ENCODE data around the gene TMEM8B. TPM values are rescaled to one million over a fixed set of nuclear protein-coding genes. Genes with fewer than 3 reads are reported as not detected.

Gene TMEM8B
- total and polyA plus RNA-seq, 10 of the 15 experiments (the other 5 are each of a cell fraction or from before 2014, with no cell fraction given), result 0.19 to 7.6 (median 2.5) TPM

GRCh38 chr9:35814841-35815543, 14.0 kb upstream of the TMEM8B start, which contains the start of gene HINT2 (continued):
- TF ChIP-seq PBX3 (IDR thresholded peaks at IDR 0.05; ENCODE audit: insufficient replicate concordance, low read depth, low read length) (no peak), CREB1 (IDR thresholded peaks at IDR 0.05; ENCODE audit: low read depth) (no peak), STAT3 (IDR thresholded peaks at IDR 0.05; ENCODE audit: low read depth, low read length) (no peak), EP300 (IDR thresholded peaks at IDR 0.05; ENCODE audit: borderline replicate concordance in 1 of 2, control insufficient read depth in 1 of 2, low read depth in 2 of 2, low read length in 2 of 2) (no peak), SKIL (IDR thresholded peaks at IDR 0.05; ENCODE audit: low read depth, poor library complexity, severe bottlenecking) (peak; percentile 67), E2F8 (IDR thresholded peaks at IDR 0.05; ENCODE audit: low read depth, partially characterized antibody) (peak; percentile 70), IKZF1 (conservative IDR thresholded peaks at IDR 0.05) (peak; percentile 80), EZH2 (IDR thresholded peaks at IDR 0.05; ENCODE audit: borderline replicate concordance, control insufficient read depth, low read depth, low read length) (no peak), IRF4 (IDR thresholded peaks at IDR 0.05; ENCODE audit: low read depth, low read length) (no peak), HDAC2 (IDR thresholded peaks at IDR 0.05) (0 out of 2 replicates have a peak, but pooled peaks have one; percentile 9), WRNIP1 (IDR thresholded peaks at IDR 0.05; ENCODE audit: borderline replicate concordance, low read depth, low read length) (no peak), DPF2 (IDR thresholded peaks at IDR 0.05) (peak; percentile 30), TAF1 (IDR thresholded peaks at IDR 0.05; ENCODE audit: borderline replicate concordance, low read depth, low read length) (peak; percentile 74; the same call in 1 of the 2 replicates)
- TF ChIP-seq, protein P1, sequence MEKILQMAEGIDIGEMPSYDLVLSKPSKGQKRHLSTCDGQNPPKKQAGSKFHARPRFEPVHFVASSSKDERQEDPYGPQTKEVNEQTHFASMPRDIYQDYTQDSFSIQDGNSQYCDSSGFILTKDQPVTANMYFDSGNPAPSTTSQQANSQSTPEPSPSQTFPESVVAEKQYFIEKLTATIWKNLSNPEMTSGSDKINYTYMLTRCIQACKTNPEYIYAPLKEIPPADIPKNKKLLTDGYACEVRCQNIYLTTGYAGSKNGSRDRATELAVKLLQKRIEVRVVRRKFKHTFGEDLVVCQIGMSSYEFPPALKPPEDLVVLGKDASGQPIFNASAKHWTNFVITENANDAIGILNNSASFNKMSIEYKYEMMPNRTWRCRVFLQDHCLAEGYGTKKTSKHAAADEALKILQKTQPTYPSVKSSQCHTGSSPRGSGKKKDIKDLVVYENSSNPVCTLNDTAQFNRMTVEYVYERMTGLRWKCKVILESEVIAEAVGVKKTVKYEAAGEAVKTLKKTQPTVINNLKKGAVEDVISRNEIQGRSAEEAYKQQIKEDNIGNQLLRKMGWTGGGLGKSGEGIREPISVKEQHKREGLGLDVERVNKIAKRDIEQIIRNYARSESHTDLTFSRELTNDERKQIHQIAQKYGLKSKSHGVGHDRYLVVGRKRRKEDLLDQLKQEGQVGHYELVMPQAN (conservative IDR thresholded peaks at IDR 0.05), result 0 out of 2 replicates have a peak, but pooled peaks have one; percentile 2
- TF ChIP-seq, protein P2, sequence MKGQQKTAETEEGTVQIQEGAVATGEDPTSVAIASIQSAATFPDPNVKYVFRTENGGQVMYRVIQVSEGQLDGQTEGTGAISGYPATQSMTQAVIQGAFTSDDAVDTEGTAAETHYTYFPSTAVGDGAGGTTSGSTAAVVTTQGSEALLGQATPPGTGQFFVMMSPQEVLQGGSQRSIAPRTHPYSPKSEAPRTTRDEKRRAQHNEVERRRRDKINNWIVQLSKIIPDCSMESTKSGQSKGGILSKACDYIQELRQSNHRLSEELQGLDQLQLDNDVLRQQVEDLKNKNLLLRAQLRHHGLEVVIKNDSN (IDR thresholded peaks at IDR 0.05; ENCODE audit: borderline replicate concordance, extremely low read length, insufficient read depth, low read depth, low read length), result no peak
- TF ChIP-seq, protein P3, sequence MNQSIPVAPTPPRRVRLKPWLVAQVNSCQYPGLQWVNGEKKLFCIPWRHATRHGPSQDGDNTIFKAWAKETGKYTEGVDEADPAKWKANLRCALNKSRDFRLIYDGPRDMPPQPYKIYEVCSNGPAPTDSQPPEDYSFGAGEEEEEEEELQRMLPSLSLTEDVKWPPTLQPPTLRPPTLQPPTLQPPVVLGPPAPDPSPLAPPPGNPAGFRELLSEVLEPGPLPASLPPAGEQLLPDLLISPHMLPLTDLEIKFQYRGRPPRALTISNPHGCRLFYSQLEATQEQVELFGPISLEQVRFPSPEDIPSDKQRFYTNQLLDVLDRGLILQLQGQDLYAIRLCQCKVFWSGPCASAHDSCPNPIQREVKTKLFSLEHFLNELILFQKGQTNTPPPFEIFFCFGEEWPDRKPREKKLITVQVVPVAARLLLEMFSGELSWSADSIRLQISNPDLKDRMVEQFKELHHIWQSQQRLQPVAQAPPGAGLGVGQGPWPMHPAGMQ (IDR thresholded peaks at IDR 0.05; ENCODE audit: borderline replicate concordance), result no peak

Data from GM12878 (cell line).